WTC11 (cell line): ENCODE measurements around the gene POU3F3.

Experiments used
- CREB1 ChIP-seq: sonication (generic); formaldehyde crosslinking; IDR thresholded peaks from 2 replicates; pipeline ENCODE4 v1.8.0; 2023; ENCODE audit warnings: mild to moderate bottlenecking, missing genetic modification reagents
- JAZF1 ChIP-seq: fragments of 250-450 bp; sonication (Bioruptor Pico); IDR thresholded peaks from 2 replicates; pipeline ENCODE4 v1.9.0; 2021; ENCODE audit warnings: moderate library complexity, mild to moderate bottlenecking, inconsistent platforms

GRCh38 chr2:104891145-104891544 is 37.2 kb downstream of the POU3F3 start:
- TF ChIP-seq CREB1 (CRISPR knock-in tag) (no peak), JAZF1 (CRISPR knock-in tag) (no peak)
